CD14-positive monocyte (primary cell): ENCODE measurements around the gene CARD19. TPM values are rescaled to one million over a fixed set of nuclear protein-coding genes. Genes with fewer than 3 reads are reported as not detected.

Experiments
- DNase-seq, 3 donors: peaks; one replicate each; pipeline ENCODE4 v3.0.0-alpha.2; 2011 to 2022
- H2AFZ ChIP-seq: 2 replicates; pipeline ENCODE4 v1.6.0; 2012; ENCODE audit warnings: mild to moderate bottlenecking, low read depth, low read length, inconsistent platforms; ENCODE audit not compliant: insufficient read depth, poor library complexity, severe bottlenecking
- H3K27ac ChIP-seq, 2 donors: 1 replicate in 1 of 2; 2 replicates in 1 of 2; pipeline ENCODE4 v1.5.1; 2012 to 2013; ENCODE audit warnings: low read length in 2 of 2, control low read depth in 1 of 2, inconsistent platforms in 1 of 2, low read depth in 1 of 2, mild to moderate bottlenecking in 1 of 2
- H3K27me3 ChIP-seq, 2 donors: one replicate each; pipeline versions ENCODE4 v1.6.0 to v1.6.1; 2011 to 2013; ENCODE audit warnings: low read length in 2 of 2; ENCODE audit not compliant: control insufficient read depth in 2 of 2, insufficient read depth in 2 of 2
- H3K36me3 ChIP-seq, 2 donors: replicated peaks in 1 of 2; 1 replicate in 1 of 2; 2 replicates in 1 of 2; pipeline versions ENCODE4 v1.5.1 to v1.6.1; 2012 to 2013; ENCODE audit warnings: low read length in 2 of 2, control low read depth in 1 of 2, inconsistent platforms in 1 of 2, mild to moderate bottlenecking in 1 of 2; ENCODE audit not compliant: insufficient read depth in 2 of 2, control insufficient read depth in 1 of 2
- H3K4me1 ChIP-seq, 2 donors: 1 replicate in 1 of 2; 2 replicates in 1 of 2; pipeline versions ENCODE4 v1.5.1 to v1.6.1; 2012 to 2013; ENCODE audit warnings: low read length in 2 of 2, control low read depth in 1 of 2, inconsistent platforms in 1 of 2, mild to moderate bottlenecking in 1 of 2, moderate library complexity in 1 of 2; ENCODE audit not compliant: insufficient read depth in 2 of 2, control insufficient read depth in 1 of 2
- H3K4me2 ChIP-seq: replicated peaks from 2 replicates; pipeline ENCODE3; 2012; ENCODE audit warnings: low read length, moderate library complexity, mild to moderate bottlenecking; ENCODE audit not compliant: poor library complexity, severe bottlenecking; ENCODE audit errors: extremely low read depth
- H3K4me3 ChIP-seq, 3 experiments: fragments of 200-600 bp in 1 of 3; sonication (generic) in 1 of 3; replicated peaks in 1 of 3; 1 replicate in 2 of 3; 2 replicates in 1 of 3; pipeline ENCODE4 v1.5.1; 2011 to 2013; ENCODE audit warnings: low read length in 3 of 3, mild to moderate bottlenecking in 3 of 3, control low read depth in 2 of 3, low read depth in 2 of 3, inconsistent platforms in 1 of 3, moderate library complexity in 1 of 3
- H3K79me2 ChIP-seq: 2 replicates; pipeline ENCODE4 v1.6.0; 2012; ENCODE audit warnings: mild to moderate bottlenecking, control low read depth, inconsistent platforms, low read length, moderate library complexity; ENCODE audit not compliant: insufficient read depth
- H3K9ac ChIP-seq: 2 replicates; pipeline ENCODE4 v1.6.0; 2017; ENCODE audit warnings: low read length, mild to moderate bottlenecking; ENCODE audit not compliant: insufficient read depth, poor library complexity, severe bottlenecking
- H3K9me3 ChIP-seq, 2 donors: replicated peaks in 1 of 2; 1 replicate in 1 of 2; 2 replicates in 1 of 2; pipeline versions ENCODE4 v1.5.1 to v1.6.1; 2012 to 2013; ENCODE audit warnings: low read length in 2 of 2, control low read depth in 1 of 2; ENCODE audit not compliant: control insufficient read depth in 1 of 2, insufficient read depth in 1 of 2
- H4K20me1 ChIP-seq: 2 replicates; pipeline ENCODE4 v1.6.0; 2012; ENCODE audit warnings: mild to moderate bottlenecking, low read length, control low read depth, moderate library complexity; ENCODE audit not compliant: insufficient read depth
- H3K27ac Mint-ChIP-seq, 7 donors: one replicate each; pipeline ENCODE4 v1.8.0; 2020; ENCODE audit warnings: mild to moderate bottlenecking in 7 of 7, mixed read lengths in 7 of 7, moderate library complexity in 6 of 7, inconsistent platforms in 2 of 7
- H3K27me3 Mint-ChIP-seq, 3 donors: one replicate each; pipeline ENCODE4 v1.8.0; 2021 to 2022; ENCODE audit warnings: low read depth in 3 of 3, mild to moderate bottlenecking in 3 of 3, mixed read lengths in 3 of 3, moderate library complexity in 3 of 3, inconsistent platforms in 1 of 3
- H3K36me3 Mint-ChIP-seq, 2 donors: one replicate each; pipeline ENCODE4 v1.8.0; 2020; ENCODE audit warnings: mixed read lengths in 2 of 2, inconsistent platforms in 1 of 2, mild to moderate bottlenecking in 1 of 2
- H3K4me1 Mint-ChIP-seq: one replicate; pipeline ENCODE4 v1.8.0; 2020; ENCODE audit warnings: mild to moderate bottlenecking, mixed read lengths
- H3K4me3 Mint-ChIP-seq, 2 donors: one replicate each; pipeline ENCODE4 v1.8.0; 2020; ENCODE audit warnings: mild to moderate bottlenecking in 2 of 2, mixed read lengths in 2 of 2, moderate library complexity in 1 of 2
- H3K9me3 Mint-ChIP-seq, 7 donors: one replicate each; pipeline ENCODE4 v1.8.0; 2020 to 2022; ENCODE audit warnings: mixed read lengths in 7 of 7, mild to moderate bottlenecking in 6 of 7, moderate library complexity in 6 of 7, inconsistent platforms in 2 of 7
- CTCF ChIP-seq: fragments of 200-600 bp; IDR thresholded peaks from one replicate; pipeline ENCODE4 v1.8.0; 2022; ENCODE audit warnings: antibody characterized with exemption, mild to moderate bottlenecking
- WGBS: methylation state at CpG from one replicate; pipeline ENCODE4 v1.1.5; 2013; ENCODE audit warnings: missing lambda C conversion rate; ENCODE audit not compliant: insufficient coverage; 5-methylcytosine and 5-hydroxymethylcytosine counted together
- intact Hi-C, 2 donors: fragments of 100-400 bp; cut with micrococcal nuclease; formaldehyde crosslinking; loops; one replicate each; pipeline versions ENCODE4 v1.15.0 to v1.15.1; 2023
- polyA plus RNA-seq, 3 donors: library from polyadenylated mRNA; depleted of rRNA in 1 of 3; unstranded in 2 of 3; stranded (reverse) in 1 of 3; fragments of 300-500 nt in 2 of 3; fragments of >200 nt in 1 of 3; fragmentation: Illumina TruSeq in 2 of 3; gene quantifications; 1 replicate in 2 of 3; 2 replicates in 1 of 3; pipeline ENCODE4 v1.2.3, GENCODE V29; 2012 to 2021

The CARD19 gene
- polyA plus RNA-seq, 3 donors: 130 to 506 (median 137) TPM

- Histone ChIP-seq H4K20me1 (no peaks in the 10 kb centered on the region), H3K9ac (peak overlapping the region; percentile 62), H3K27ac (peak overlapping the region in 1 of 2 donors; percentile 68), H3K79me2 (peaks cover 38% of the 10 kb centered on the region), H3K4me1 (peaks cover 46 to 73% of the 10 kb centered on the region in 2 donors), H3K27me3 (no peaks in the 10 kb centered on the region), H3K4me3 (peak overlapping the region; percentile 47 to 77 (median 48)), H2AFZ (peak overlapping the region; percentile 82), H3K36me3 (no peaks in the 10 kb centered on the region), H3K9me3 (no peaks in the 10 kb centered on the region), H3K4me2 (peak overlapping the region; percentile 86)
- peak overlapping the region in 6 of 7 donors; percentile 71 to 93 (median 82) for H3K27ac Mint-ChIP-seq
- peaks cover 6 to 10% of the 10 kb centered on the region in 2 donors for H3K36me3 Mint-ChIP-seq
- intact Hi-C loops: no loop called here
- WGBS: under 1% methylated on average over 36 of the region's 53 CpGs
- H3K4me3 Mint-ChIP-seq: peak overlapping the region; percentile 90 to 94
- H3K9me3 Mint-ChIP-seq: peaks cover 0 to 3% (median 0%) of the 10 kb centered on the region in 7 donors
- peaks cover 4 to 8% (median 6%) of the 10 kb centered on the region in 3 donors for H3K27me3 Mint-ChIP-seq
- DNase-seq: peak; percentile 42 to 58 (median 56)
- H3K4me1 Mint-ChIP-seq: peaks cover 69% of the 10 kb centered on the region
- TF ChIP-seq CTCF: no peak
Measured at GRCh38 chr9:93059011-93059714, 36.9 kb upstream of the CARD19 start.

- H3K4me3 Mint-ChIP-seq: peak overlapping the region; percentile 90 to 94
- DNase-seq: no peak
- H3K27me3 Mint-ChIP-seq: peaks cover 4 to 8% (median 6%) of the 10 kb centered on the region in 3 donors
- peaks cover 69% of the 10 kb centered on the region for H3K4me1 Mint-ChIP-seq
- Histone ChIP-seq H3K36me3 (no peaks in the 10 kb centered on the region), H3K4me2 (peak overlapping the region; percentile 86), H3K9me3 (no peaks in the 10 kb centered on the region), H3K4me3 (peak overlapping the region; percentile 47 to 77 (median 48)), H3K27me3 (no peaks in the 10 kb centered on the region), H4K20me1 (no peaks in the 10 kb centered on the region), H3K79me2 (peaks cover 38% of the 10 kb centered on the region), H3K27ac (peak overlapping the region in 1 of 2 donors; percentile 68), H3K9ac (peak overlapping the region; percentile 42), H3K4me1 (peaks cover 46 to 73% of the 10 kb centered on the region in 2 donors), H2AFZ (peak overlapping the region; percentile 82)
- H3K27ac Mint-ChIP-seq: peak overlapping the region in 6 of 7 donors; percentile 71 to 93 (median 82)
- intact Hi-C loops: no loop called here
- H3K9me3 Mint-ChIP-seq: peaks cover 0 to 3% (median 0%) of the 10 kb centered on the region in 7 donors
- H3K36me3 Mint-ChIP-seq: peaks cover 6 to 12% of the 10 kb centered on the region in 2 donors
- WGBS: 14% methylated on average over 6 of the region's 7 CpGs
- TF ChIP-seq CTCF: no peak
Measured at GRCh38 chr9:93059715-93060578, 36.1 kb upstream of the CARD19 start.
